Nephron (organoid): Measurements from ENCODE around the gene PAM.
A peak's percentile ranks its signal among the peaks of the same experiment; 100 is the strongest.
"Not testable (repeated sequence)": the region's sequence is repeated elsewhere in the genome, so short reads cannot be mapped to it uniquely, and the experiment has no call there.

ENCODE experiments used
- H3K27ac Mint-ChIP-seq, 3 experiments: 2 replicates each; pipeline ENCODE4 v1.8.0; 2020; ENCODE audit warnings: mixed read lengths in 3 of 3, mild to moderate bottlenecking in 2 of 3, moderate library complexity in 1 of 3
- H3K27me3 Mint-ChIP-seq: 2 replicates; pipeline ENCODE4 v1.8.0; 2021; ENCODE audit warnings: low read depth, mild to moderate bottlenecking, moderate library complexity, mixed read lengths
- H3K36me3 Mint-ChIP-seq: 2 replicates; pipeline ENCODE4 v1.8.0; 2020; ENCODE audit warnings: low read depth, mixed read lengths
- H3K4me1 Mint-ChIP-seq: 2 replicates; pipeline ENCODE4 v1.8.0; 2020; ENCODE audit warnings: mixed read lengths
- H3K4me3 Mint-ChIP-seq, 3 experiments: 2 replicates each; pipeline ENCODE4 v1.8.0; 2020; ENCODE audit warnings: mild to moderate bottlenecking in 3 of 3, mixed read lengths in 3 of 3, moderate library complexity in 2 of 3
- H3K9me3 Mint-ChIP-seq: 2 replicates; pipeline ENCODE4 v1.8.0; 2020; ENCODE audit warnings: mixed read lengths
- CTCF ChIP-seq, 3 experiments: fragments of 200-600 bp; sonication (generic); IDR thresholded peaks; one replicate each; pipeline ENCODE4 v1.5.0; 2021; ENCODE audit warnings: antibody characterized with exemption in 3 of 3; ENCODE audit not compliant: unreplicated experiment in 3 of 3

PAM gene

GRCh38 chr5:103035701-103036100 lies 280.6 kb downstream of the PAM start:
- H3K9me3 Mint-ChIP-seq = no peaks in the 10 kb centered on the region
- H3K4me1 Mint-ChIP-seq = no peaks in the 10 kb centered on the region
- H3K4me3 Mint-ChIP-seq = no peak overlapping the region
- H3K36me3 Mint-ChIP-seq = peaks cover 20% of the 10 kb centered on the region
- TF ChIP-seq CTCF (IDR thresholded peaks at IDR 0.05; ENCODE audit: unreplicated experiment in 3 of 3) = no peak
- H3K27ac Mint-ChIP-seq = no peak overlapping the region
- no peaks in the 10 kb centered on the region for H3K27me3 Mint-ChIP-seq

- H3K4me3 Mint-ChIP-seq = no peak overlapping the region
- H3K36me3 Mint-ChIP-seq = peaks cover 18% of the 10 kb centered on the region
- H3K9me3 Mint-ChIP-seq = no peaks in the 10 kb centered on the region
- no peak for TF ChIP-seq CTCF (IDR thresholded peaks at IDR 0.05; ENCODE audit: unreplicated experiment in 3 of 3)
- H3K27me3 Mint-ChIP-seq = no peaks in the 10 kb centered on the region
- no peaks in the 10 kb centered on the region for H3K4me1 Mint-ChIP-seq
- H3K27ac Mint-ChIP-seq = no peak overlapping the region
Observed at GRCh38 chr5:103036601-103037000, 281.5 kb downstream of the PAM start.

GRCh38 chr5:103037673-103038455 lies 282.8 kb downstream of the PAM start:
- Mint-ChIP-seq H3K36me3 (peaks cover 10% of the 10 kb centered on the region), H3K27ac (no peak overlapping the region), H3K4me3 (no peak overlapping the region), H3K9me3 (no peaks in the 10 kb centered on the region), H3K4me1 (no peaks in the 10 kb centered on the region), H3K27me3 (no peaks in the 10 kb centered on the region)
- TF ChIP-seq CTCF (IDR thresholded peaks at IDR 0.05; ENCODE audit: unreplicated experiment in 3 of 3) = no peak

- no peaks in the 10 kb centered on the region for H3K4me1 Mint-ChIP-seq
- TF ChIP-seq CTCF (IDR thresholded peaks at IDR 0.05; ENCODE audit: unreplicated experiment in 3 of 3) = peak; percentile 54 to 58 (median 57)
- H3K27me3 Mint-ChIP-seq = no peaks in the 10 kb centered on the region
- H3K27ac Mint-ChIP-seq = no peak overlapping the region
- H3K36me3 Mint-ChIP-seq = no peaks in the 10 kb centered on the region
- no peak overlapping the region for H3K4me3 Mint-ChIP-seq
- H3K9me3 Mint-ChIP-seq = no peaks in the 10 kb centered on the region
Observed at GRCh38 chr5:103041071-103041676, 286.1 kb downstream of the PAM start.

GRCh38 chr5:103046706-103047105 lies 291.6 kb downstream of the PAM start:
- not testable (repeated sequence) for H3K4me3 Mint-ChIP-seq, H3K27me3 Mint-ChIP-seq, H3K36me3 Mint-ChIP-seq, H3K27ac Mint-ChIP-seq, H3K4me1 Mint-ChIP-seq, H3K9me3 Mint-ChIP-seq

- Mint-ChIP-seq H3K27me3 (no peaks in the 10 kb centered on the region), H3K9me3 (peaks cover 2% of the 10 kb centered on the region), H3K4me3 (no peak overlapping the region), H3K36me3 (no peaks in the 10 kb centered on the region), H3K27ac (no peak overlapping the region), H3K4me1 (no peaks in the 10 kb centered on the region)
- TF ChIP-seq CTCF (IDR thresholded peaks at IDR 0.05; ENCODE audit: unreplicated experiment in 3 of 3) = no peak
Observed at GRCh38 chr5:103057208-103058130, 302.4 kb downstream of the PAM start.
